ENCODE results near the gene LRTM2.

LRTM2 gene

DNA sequence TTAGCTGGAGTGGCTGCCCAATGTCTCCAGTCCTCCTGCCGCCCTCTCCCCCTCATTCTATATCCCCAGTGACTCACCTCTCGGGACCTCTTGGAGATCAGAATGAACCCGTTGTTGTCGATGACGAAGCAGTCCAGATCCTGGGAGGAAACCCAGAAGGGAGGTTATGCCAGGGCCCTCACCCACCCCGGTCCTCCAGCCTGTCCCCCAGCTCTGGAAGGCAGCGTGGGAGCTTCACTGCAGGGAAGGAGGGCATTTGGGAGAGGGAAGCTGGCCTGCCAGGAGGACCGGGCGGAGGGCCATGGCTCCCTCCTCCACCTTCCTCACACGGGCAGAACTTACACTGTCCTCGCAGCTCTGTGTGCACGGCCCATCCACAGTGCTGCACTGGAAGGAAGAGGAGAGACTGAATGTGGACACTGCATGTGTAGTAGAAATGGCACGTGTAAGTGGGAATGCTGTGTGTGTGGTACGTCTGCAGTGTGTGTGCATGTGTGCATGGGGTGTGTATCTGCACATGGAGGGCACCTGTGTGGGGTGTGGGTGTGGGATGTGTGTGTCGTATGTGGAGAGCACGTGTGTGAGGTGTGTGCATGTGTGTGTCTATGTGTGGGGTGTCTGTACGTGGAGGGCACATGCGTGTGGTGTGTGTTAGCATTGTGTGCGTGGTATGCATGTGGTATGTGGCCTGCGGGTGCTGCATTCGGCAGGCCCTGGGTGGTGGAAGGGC is 10.0 kb upstream of the LRTM2 start:
- no peak for DNase-seq (ENCODE audit: low read depth)
- no peak overlapping the region for H3K4me3 ChIP-seq (ENCODE audit: low read depth, low read length)
- no peak for TF ChIP-seq CTCF (IDR thresholded peaks at IDR 0.05; ENCODE audit: low read depth, low read length, missing control alignments)
- in situ Hi-C loops (cut with HindIII; ENCODE audit: low sequenced_read_pairs), result loop anchor here (25.0 kb wide), 1 partner anchor 127 kb away; no protein-coding TSS in a partner anchor

GRCh38 chr12:1810931-1811280 is 9.5 kb upstream of the LRTM2 start:
- no peak for DNase-seq (ENCODE audit: low read depth)

DNA sequence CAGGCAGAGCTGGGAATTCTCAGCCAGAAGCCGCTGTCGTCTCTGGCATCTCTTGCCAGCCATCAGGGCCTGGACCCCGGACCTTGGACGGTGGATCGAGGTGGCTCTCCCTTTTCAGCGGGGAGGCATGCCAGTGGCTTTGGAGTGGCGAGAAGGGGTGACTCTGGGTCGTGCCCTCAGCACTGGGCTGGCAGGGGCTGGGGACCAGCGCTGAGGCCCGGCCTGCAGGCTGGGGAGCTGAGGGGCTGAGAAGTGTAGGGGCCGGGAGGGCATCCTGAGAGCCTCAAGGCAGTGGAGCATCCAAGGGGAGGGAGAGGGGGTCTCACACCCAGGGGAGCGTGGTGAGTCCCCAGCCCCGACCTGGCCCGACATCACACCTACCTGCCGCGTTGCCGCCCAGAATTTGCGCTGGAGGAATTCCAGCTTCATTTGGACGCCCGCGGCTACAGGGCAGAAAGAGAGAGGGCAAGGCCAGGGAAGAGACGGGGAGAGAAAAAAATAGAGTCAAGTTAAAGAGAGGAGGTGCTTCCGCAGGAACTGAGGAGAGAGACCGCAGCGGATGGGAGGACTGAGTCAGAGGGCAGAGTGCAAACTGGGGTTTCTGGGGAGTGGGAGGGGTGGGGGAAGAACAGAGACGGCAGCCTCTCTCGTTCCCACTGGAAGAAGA is 9.0 kb upstream of the LRTM2 start:
- no peak overlapping the region for H3K4me3 ChIP-seq (ENCODE audit: low read depth, low read length)
- TF ChIP-seq CTCF (IDR thresholded peaks at IDR 0.05; ENCODE audit: low read depth, low read length, missing control alignments), result no peak
- in situ Hi-C loops (cut with HindIII; ENCODE audit: low sequenced_read_pairs), result loop anchor here (25.0 kb wide), 1 partner anchor 126 kb away; no protein-coding TSS in a partner anchor
- peak; percentile 5 for DNase-seq (ENCODE audit: low read depth)

More at GRCh38 chr12:1810931-1811280, 9.5 kb upstream of the LRTM2 start:
- no peak overlapping the region for H3K4me3 ChIP-seq (ENCODE audit: low read depth, low read length)
- in situ Hi-C loops (cut with HindIII; ENCODE audit: low sequenced_read_pairs), result loop anchor here (25.0 kb wide), 1 partner anchor 126 kb away; no protein-coding TSS in a partner anchor
- no peak for TF ChIP-seq CTCF (IDR thresholded peaks at IDR 0.05; ENCODE audit: low read depth, low read length, missing control alignments)

- DNase-seq (ENCODE audit: low read depth), result no peak
- H3K4me3 ChIP-seq (ENCODE audit: low read depth, low read length), result no peak overlapping the region
- no peak for TF ChIP-seq CTCF (IDR thresholded peaks at IDR 0.05; ENCODE audit: low read depth, low read length, missing control alignments)
- in situ Hi-C loops (cut with HindIII; ENCODE audit: low sequenced_read_pairs), result loop anchor here (25.0 kb wide), 1 partner anchor 125 kb away; no protein-coding TSS in a partner anchor
These were observed 8.4 kb upstream of the LRTM2 start for GRCh38 chr12:1811948-1812291.

DNA sequence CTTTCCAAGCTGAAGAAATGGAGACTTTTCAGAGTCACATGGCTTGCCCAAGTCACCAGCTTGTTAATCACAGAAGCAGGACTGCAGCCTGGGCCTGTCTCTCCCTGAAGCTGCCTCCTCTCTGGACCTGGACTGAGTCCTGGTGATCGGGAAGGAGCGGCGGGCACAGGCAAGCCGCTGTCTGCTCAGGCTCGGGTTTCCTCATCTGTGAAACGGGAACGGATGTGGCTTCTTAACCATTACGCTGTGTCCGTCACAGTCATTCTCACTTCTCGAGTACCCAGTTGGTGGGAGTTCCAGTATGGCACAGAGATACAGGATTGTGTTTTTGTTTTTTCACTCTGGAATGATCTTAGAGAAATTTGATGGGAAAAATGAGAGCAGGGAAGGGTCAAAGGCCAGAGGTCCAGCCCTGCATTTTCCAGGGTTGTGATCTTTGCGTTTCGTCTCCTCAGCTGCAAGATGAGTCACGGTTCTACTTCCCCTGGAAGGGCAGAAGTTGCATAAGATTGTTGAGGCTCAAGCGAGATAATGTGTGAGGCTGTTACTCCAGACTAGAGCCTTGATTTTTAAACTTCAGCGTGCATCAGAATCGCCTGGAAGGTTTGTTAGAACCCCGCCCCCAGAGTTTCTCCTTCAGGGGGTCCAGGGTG is 7.6 kb upstream of the LRTM2 start:
- no peak for DNase-seq (ENCODE audit: low read depth)
- in situ Hi-C loops (cut with HindIII; ENCODE audit: low sequenced_read_pairs), result loop anchor here (25.0 kb wide), 1 partner anchor 125 kb away; no protein-coding TSS in a partner anchor
- no peak for TF ChIP-seq CTCF (IDR thresholded peaks at IDR 0.05; ENCODE audit: low read depth, low read length, missing control alignments)
- H3K4me3 ChIP-seq (ENCODE audit: low read depth, low read length), result no peak overlapping the region

- no peak for TF ChIP-seq CTCF (IDR thresholded peaks at IDR 0.05; ENCODE audit: low read depth, low read length, missing control alignments)
These were observed 6.1 kb upstream of the LRTM2 start for GRCh38 chr12:1814266-1814665.

More at GRCh38 chr12:1814266-1814665, 6.1 kb upstream of the LRTM2 start:
- DNase-seq (ENCODE audit: low read depth), result no peak
- no peak overlapping the region for H3K4me3 ChIP-seq (ENCODE audit: low read depth, low read length)
- in situ Hi-C loops (cut with HindIII; ENCODE audit: low sequenced_read_pairs), result loop anchor here (25.0 kb wide), 1 partner anchor 123 kb away; no protein-coding TSS in a partner anchor

All from astrocyte of the cerebellum (primary cell).